Measurements from ENCODE around the gene CPNE4.

DNA sequence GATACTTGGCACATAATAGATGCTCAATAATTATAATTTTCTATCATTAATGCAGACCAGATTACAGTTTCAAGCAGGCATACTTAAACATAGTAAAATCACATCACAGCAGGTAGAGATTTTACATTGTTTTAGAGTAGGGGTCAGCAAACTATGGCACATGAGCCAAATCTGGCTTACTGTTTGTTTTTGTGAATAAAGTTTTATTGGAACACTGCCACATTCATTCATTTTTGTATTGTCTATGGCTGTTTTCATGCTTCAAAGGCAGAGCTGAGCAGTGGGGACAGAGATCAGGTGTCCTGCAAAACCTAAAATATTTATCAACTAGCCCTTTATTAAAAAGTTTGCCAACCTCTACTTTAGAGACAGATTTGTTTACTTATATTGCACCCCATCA, 342.5 kb downstream of the CPNE4 start:
- no peak for TF ChIP-seq EZH2 (IDR thresholded peaks at IDR 0.05; ENCODE audit: borderline replicate concordance, low read depth, low read length, poor library complexity, severe bottlenecking)
- TF ChIP-seq, protein P1, sequence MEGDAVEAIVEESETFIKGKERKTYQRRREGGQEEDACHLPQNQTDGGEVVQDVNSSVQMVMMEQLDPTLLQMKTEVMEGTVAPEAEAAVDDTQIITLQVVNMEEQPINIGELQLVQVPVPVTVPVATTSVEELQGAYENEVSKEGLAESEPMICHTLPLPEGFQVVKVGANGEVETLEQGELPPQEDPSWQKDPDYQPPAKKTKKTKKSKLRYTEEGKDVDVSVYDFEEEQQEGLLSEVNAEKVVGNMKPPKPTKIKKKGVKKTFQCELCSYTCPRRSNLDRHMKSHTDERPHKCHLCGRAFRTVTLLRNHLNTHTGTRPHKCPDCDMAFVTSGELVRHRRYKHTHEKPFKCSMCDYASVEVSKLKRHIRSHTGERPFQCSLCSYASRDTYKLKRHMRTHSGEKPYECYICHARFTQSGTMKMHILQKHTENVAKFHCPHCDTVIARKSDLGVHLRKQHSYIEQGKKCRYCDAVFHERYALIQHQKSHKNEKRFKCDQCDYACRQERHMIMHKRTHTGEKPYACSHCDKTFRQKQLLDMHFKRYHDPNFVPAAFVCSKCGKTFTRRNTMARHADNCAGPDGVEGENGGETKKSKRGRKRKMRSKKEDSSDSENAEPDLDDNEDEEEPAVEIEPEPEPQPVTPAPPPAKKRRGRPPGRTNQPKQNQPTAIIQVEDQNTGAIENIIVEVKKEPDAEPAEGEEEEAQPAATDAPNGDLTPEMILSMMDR (conservative IDR thresholded peaks at IDR 0.05; ENCODE audit: low read depth, low read length): no peak

All from A673 (cell line).